Mucosa of descending colon (tissue), 3 donors: ENCODE results near the gene LBX2. TPM values are rescaled to one million over a fixed set of nuclear protein-coding genes. Genes with fewer than 3 reads are reported as not detected.
A peak's percentile ranks its signal among the peaks of the same experiment; 100 is the strongest.

ENCODE experiments used
- ATAC-seq: fragments of 200-7000 bp; cut with Tn5 transposase; one replicate; pipeline ENCODE4 v1.9.1; 2020; ENCODE audit warnings: mild to moderate bottlenecking, moderate library complexity
- DNase-seq, 3 donors: peaks; one replicate each; pipeline ENCODE4 v3.0.0-alpha.2; 2020
- H3K36me3 ChIP-seq: fragments of 200-600 bp; one replicate; pipeline ENCODE4 v1.8.0; 2021; ENCODE audit warnings: low read depth, mild to moderate bottlenecking
- H3K4me1 ChIP-seq: fragments of 200-600 bp; one replicate; pipeline ENCODE4 v1.8.0; 2021; ENCODE audit warnings: low read depth, mild to moderate bottlenecking
- H3K4me3 ChIP-seq: fragments of 200-600 bp; one replicate; pipeline ENCODE4 v1.8.0; 2021; ENCODE audit warnings: mild to moderate bottlenecking
- H3K9me3 ChIP-seq: fragments of 200-600 bp; one replicate; pipeline ENCODE4 v1.8.0; 2021; ENCODE audit warnings: mild to moderate bottlenecking
- intact Hi-C, 2 donors: fragments of 100-400 bp; cut with DNase I in 1 of 2; cut with micrococcal nuclease in 1 of 2; formaldehyde crosslinking; loops; one replicate each; pipeline versions ENCODE4 v1.11.0 to v1.11.1; 2022; cut with DNase I, micrococcal nuclease
- total RNA-seq, 3 donors: library from RNA; stranded (reverse); fragmentation: NEBNext Ultra II Directional in 2 of 3; extraction: Animal tissue kit (Norgen Biotek cat#: 25700) in 2 of 3; gene quantifications; one replicate each; pipeline versions ENCODE4 v1.2.1 to v1.2.4, GENCODE V29; 2021 to 2023
- TF ChIP-seq, protein P1 (sequence below): fragments of 200-600 bp; IDR thresholded peaks from one replicate; pipeline ENCODE4 v1.8.0; 2022; ENCODE audit warnings: antibody characterized with exemption, mild to moderate bottlenecking
- donor health status: DM: no; HTN: no; CAD: no; lungs with moderate emphysema.
- donor health status: DM: no; HTN: no; CAD: no.
- donor health status: DM: no; HTN: yes; CAD: no.

Gene LBX2
- total RNA-seq, 3 donors from 2014 or later = 1.0 to 1.5 (median 1.5) TPM

DNA sequence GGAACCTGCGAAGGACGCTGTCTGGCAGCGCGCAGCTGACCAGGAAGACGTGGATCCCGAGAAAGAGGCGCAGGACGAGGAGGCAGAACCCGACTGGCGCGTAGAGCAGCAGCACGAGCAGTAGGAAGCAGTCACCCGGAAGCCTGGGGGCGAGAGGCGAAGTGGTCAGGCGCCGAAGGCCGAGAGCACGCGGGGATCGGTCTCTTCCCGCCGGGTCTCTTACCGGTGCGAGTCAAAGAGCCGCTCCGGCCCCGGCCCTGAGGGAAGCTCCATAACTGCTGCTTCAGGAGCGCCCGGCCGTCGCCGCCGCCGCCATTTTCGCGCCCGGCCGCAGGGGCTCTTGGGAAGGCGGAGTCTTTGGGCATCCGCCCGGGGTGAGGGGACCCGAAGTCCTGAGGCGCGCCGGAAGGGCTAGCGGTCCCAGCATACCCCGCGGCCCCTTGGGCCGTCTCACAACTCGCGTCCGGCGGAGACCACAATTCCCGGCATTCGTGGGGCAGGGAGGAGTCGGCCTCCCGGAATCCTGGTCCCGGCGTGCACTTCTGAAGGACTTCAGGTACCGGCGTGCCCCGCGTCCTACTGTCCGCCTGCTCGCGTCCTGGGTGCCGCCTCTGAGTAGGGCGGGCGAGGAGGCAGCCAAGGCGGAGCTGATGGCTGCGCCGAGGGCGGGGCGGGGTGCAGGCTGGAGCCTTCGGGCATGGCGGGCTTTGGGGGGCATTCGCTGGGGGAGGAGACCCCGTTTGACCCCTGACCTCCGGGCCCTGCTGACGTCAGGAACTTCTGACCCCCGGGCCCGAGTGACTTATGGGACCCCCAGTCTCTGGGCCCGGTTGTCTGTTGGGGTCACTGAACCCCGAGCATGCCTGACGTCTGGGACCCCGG is 30.2 kb upstream of the LBX2 start, which contains the start of the genes AUP1 and HTRA2:
Gene AUP1 (minus strand): TSS at position 350 of the 882 bp plus-strand sequence. CDS start 77 bp downstream, at position 273.
Gene HTRA2 (plus strand): TSS at position 577 of the 882 bp plus-strand sequence. CDS start 74 bp downstream, at position 651.
- intact Hi-C loops = loop anchor here in 1 of 2 donors (10.0 kb wide), 1 partner anchor 45 kb away; the partner anchor contains the start of genes CCDC142 and TTC31
- TF ChIP-seq, protein P1, sequence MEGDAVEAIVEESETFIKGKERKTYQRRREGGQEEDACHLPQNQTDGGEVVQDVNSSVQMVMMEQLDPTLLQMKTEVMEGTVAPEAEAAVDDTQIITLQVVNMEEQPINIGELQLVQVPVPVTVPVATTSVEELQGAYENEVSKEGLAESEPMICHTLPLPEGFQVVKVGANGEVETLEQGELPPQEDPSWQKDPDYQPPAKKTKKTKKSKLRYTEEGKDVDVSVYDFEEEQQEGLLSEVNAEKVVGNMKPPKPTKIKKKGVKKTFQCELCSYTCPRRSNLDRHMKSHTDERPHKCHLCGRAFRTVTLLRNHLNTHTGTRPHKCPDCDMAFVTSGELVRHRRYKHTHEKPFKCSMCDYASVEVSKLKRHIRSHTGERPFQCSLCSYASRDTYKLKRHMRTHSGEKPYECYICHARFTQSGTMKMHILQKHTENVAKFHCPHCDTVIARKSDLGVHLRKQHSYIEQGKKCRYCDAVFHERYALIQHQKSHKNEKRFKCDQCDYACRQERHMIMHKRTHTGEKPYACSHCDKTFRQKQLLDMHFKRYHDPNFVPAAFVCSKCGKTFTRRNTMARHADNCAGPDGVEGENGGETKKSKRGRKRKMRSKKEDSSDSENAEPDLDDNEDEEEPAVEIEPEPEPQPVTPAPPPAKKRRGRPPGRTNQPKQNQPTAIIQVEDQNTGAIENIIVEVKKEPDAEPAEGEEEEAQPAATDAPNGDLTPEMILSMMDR = no peak

DNA sequence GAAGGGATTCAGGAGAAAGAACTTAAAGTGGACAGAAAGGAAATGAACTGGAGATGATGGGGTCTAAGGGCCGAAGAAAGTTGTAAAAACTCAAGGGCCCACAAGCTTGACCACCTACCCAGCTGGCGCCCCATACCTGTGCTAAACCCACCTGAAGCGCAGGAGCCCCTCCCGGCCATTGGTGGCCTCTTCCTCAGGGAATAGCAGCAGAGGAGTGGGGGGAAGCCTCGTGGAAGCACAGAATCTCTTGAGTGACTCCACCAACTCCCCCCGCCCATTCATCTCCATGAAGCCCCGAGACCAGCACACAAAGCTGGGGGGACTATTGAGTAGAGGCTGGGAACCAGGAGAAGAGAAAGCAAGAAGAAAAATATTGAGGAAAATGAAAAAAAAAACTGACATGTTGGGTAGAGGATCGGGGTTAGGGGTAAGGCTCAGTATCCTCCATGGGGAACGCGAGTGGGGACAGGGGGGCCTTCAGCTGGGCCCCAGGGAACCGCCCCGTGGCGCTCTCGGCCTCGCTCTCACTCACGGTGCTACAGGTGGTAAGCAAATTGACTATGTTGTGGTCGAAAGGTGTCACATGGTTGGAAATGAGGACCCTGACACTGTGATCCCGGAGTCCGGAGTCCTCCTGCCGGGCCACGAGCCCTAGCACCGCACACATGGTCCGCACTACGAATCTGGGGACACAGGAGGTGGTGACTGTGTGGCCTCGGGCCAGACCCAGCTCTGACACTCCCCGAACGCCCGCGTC is 29.4 kb upstream of the LBX2 start:
- TF ChIP-seq, protein P1 = no peak
- H3K4me3 ChIP-seq = peak overlapping the region; percentile 79
- peak in 1 of 3 donors; percentile 54 for DNase-seq
- intact Hi-C loops = no loop called here
- no peaks in the 10 kb centered on the region for H3K9me3 ChIP-seq
- H3K4me1 ChIP-seq = peaks cover 11% of the 10 kb centered on the region
- no peaks in the 10 kb centered on the region for H3K36me3 ChIP-seq
- ATAC-seq = peak; percentile 9

More for the DNA sequence above, 30.2 kb upstream of the LBX2 start, which contains the start of the genes AUP1 and HTRA2:
- peak; percentile 90 for ATAC-seq
- H3K36me3 ChIP-seq = no peaks in the 10 kb centered on the region
- peak within 1 kb of the TSS; percentile 79 for H3K4me3 ChIP-seq
- H3K9me3 ChIP-seq = no peaks in the 10 kb centered on the region
- peak; percentile 98 to 99 (median 98) for DNase-seq
- peaks cover 11% of the 10 kb centered on the region for H3K4me1 ChIP-seq

GRCh38 chr2:74527741-74528140 is 28.3 kb upstream of the LBX2 start:
- H3K9me3 ChIP-seq = no peaks in the 10 kb centered on the region
- H3K36me3 ChIP-seq = no peaks in the 10 kb centered on the region
- ATAC-seq (no peak), DNase-seq (no peak)
- TF ChIP-seq, protein P1 = no peak
- H3K4me3 ChIP-seq = no peak overlapping the region
- H3K4me1 ChIP-seq = peaks cover 11% of the 10 kb centered on the region
- intact Hi-C loops = no loop called here

- Histone ChIP-seq H3K4me3 (no peak overlapping the region), H3K4me1 (peaks cover 11% of the 10 kb centered on the region), H3K36me3 (no peaks in the 10 kb centered on the region), H3K9me3 (no peaks in the 10 kb centered on the region)
- TF ChIP-seq, protein P1 = no peak
- intact Hi-C loops = no loop called here
- no peak for ATAC-seq
- no peak for DNase-seq
Observed at GRCh38 chr2:74526649-74527230, 27.3 kb upstream of the LBX2 start.
